Keratinocyte (primary cell): Measurements from ENCODE around the gene MANEAL. TPM values are rescaled to one million over a fixed set of nuclear protein-coding genes. Genes with fewer than 3 reads are reported as not detected.

Experiments used
- DNase-seq: peaks from one replicate; pipeline ENCODE4 v3.0.0-alpha.2; 2011; ENCODE audit warnings: low read depth, missing footprints, low spot score
- FAIRE-seq: peaks from 2 replicates; lab custom pipeline; 2011; peaks lifted over from hg19 to GRCh38; lab: Jason Lieb, UNC
- H2AFZ ChIP-seq: 2 replicates; pipeline ENCODE4 v1.6.0; 2012; ENCODE audit warnings: low read length, control low read depth, inconsistent platforms; ENCODE audit not compliant: control insufficient read depth
- H3K27ac ChIP-seq: 2 replicates; pipeline ENCODE4 v1.5.1; 2011; ENCODE audit warnings: low read length; ENCODE audit not compliant: control insufficient read depth, insufficient read depth
- H3K27me3 ChIP-seq: 3 replicates; pipeline ENCODE4 v1.6.0; 2011; ENCODE audit warnings: low read length; ENCODE audit not compliant: control insufficient read depth, insufficient read depth; ENCODE audit errors: extremely low read depth
- H3K36me3 ChIP-seq, 2 experiments: 2 replicates in 1 of 2; 3 replicates in 1 of 2; pipeline ENCODE4 v1.5.1; 2011; ENCODE audit warnings: low read length in 2 of 2, mild to moderate bottlenecking in 1 of 2; ENCODE audit not compliant: control insufficient read depth in 2 of 2, insufficient read depth in 2 of 2; ENCODE audit errors: extremely low read depth in 1 of 2
- H3K4me1 ChIP-seq: 3 replicates; pipeline ENCODE4 v1.5.1; 2011; ENCODE audit warnings: low read length; ENCODE audit not compliant: control insufficient read depth, insufficient read depth; ENCODE audit errors: extremely low read depth
- H3K4me2 ChIP-seq: 3 replicates; pipeline ENCODE4 v1.6.0; 2011; ENCODE audit warnings: low read depth, low read length; ENCODE audit not compliant: control insufficient read depth, insufficient read depth; ENCODE audit errors: extremely low read depth
- H3K4me3 ChIP-seq, 3 experiments: fragments of 200-600 bp in 1 of 3; sonication (generic) in 1 of 3; 2 replicates in 2 of 3; 3 replicates in 1 of 3; pipeline ENCODE4 v1.5.1; 2011 to 2016; ENCODE audit warnings: low read length in 3 of 3, mild to moderate bottlenecking in 3 of 3, control low read depth in 2 of 3, inconsistent platforms in 1 of 3, low read depth in 1 of 3, mixed read lengths in 1 of 3, mixed run types in 1 of 3, moderate library complexity in 1 of 3; ENCODE audit not compliant: control insufficient read depth in 2 of 3, insufficient read depth in 2 of 3; ENCODE audit errors: extremely low read depth in 1 of 3
- H3K79me2 ChIP-seq: 2 replicates; pipeline ENCODE4 v1.6.0; 2012; ENCODE audit warnings: low read length; ENCODE audit not compliant: control insufficient read depth, insufficient read depth
- H3K9ac ChIP-seq: 3 replicates; pipeline ENCODE4 v1.6.0; 2011; ENCODE audit warnings: low read length; ENCODE audit not compliant: control insufficient read depth, insufficient read depth; ENCODE audit errors: extremely low read depth
- H3K9me1 ChIP-seq: 3 replicates; pipeline ENCODE4 v1.6.0; 2011; ENCODE audit warnings: low read length; ENCODE audit not compliant: control insufficient read depth, insufficient read depth; ENCODE audit errors: extremely low read depth
- H3K9me3 ChIP-seq: 2 replicates; pipeline ENCODE4 v1.5.1; 2012; ENCODE audit warnings: low read depth, low read length; ENCODE audit not compliant: control insufficient read depth
- H4K20me1 ChIP-seq: 3 replicates; pipeline ENCODE4 v1.6.0; 2011; ENCODE audit warnings: low read length; ENCODE audit not compliant: control insufficient read depth, insufficient read depth; ENCODE audit errors: extremely low read depth
- EZH2 ChIP-seq: IDR thresholded peaks from one replicate; pipeline ENCODE4 v1.6.1; 2012; ENCODE audit warnings: inconsistent platforms, mild to moderate bottlenecking, low read length, moderate library complexity
- dilution Hi-C: fragments of 300-500 bp; cut with MboI; formaldehyde crosslinking; loops from one replicate; pipeline ENCODE4 v1.7.0; 2020; ENCODE audit warnings: low sequenced_read_pairs; ENCODE audit not compliant: extremely low pct_ligation_motif_present
- polyA plus RNA-seq, 5 experiments: library from polyadenylated mRNA; depleted of rRNA in 3 of 5; stranded (reverse) in 3 of 5; stranded (forward) in 1 of 5; unstranded in 1 of 5; fragments of >200 nt; gene quantifications; 1 replicate in 1 of 5; 2 replicates in 3 of 5; 3 replicates in 1 of 5; pipeline versions ENCODE4 v1.2.1 to v1.2.3, GENCODE V29; 2011 to 2012; ENCODE audit warnings: missing spikeins in 2 of 5, low read depth in 1 of 5, low replicate concordance in 1 of 5
- TF ChIP-seq, protein P1 (sequence below), 3 experiments: IDR thresholded peaks in 1 of 3; conservative IDR thresholded peaks in 1 of 3; optimal IDR thresholded peaks in 1 of 3; 2 replicates in 2 of 3; 3 replicates in 1 of 3; pipeline versions ENCODE3 to v1.5.1; 2011; ENCODE audit warnings: low read length in 3 of 3, mild to moderate bottlenecking in 3 of 3, moderate library complexity in 2 of 3, control low read depth in 1 of 3, inconsistent platforms in 1 of 3; ENCODE audit not compliant: insufficient read depth in 2 of 3; ENCODE audit errors: extremely low read depth in 1 of 3

MANEAL gene
- polyA plus RNA-seq, 1 donor (not counting 4 experiments of a cell fraction or from before 2014, with no cell fraction given), result 0.37 TPM

DNA sequence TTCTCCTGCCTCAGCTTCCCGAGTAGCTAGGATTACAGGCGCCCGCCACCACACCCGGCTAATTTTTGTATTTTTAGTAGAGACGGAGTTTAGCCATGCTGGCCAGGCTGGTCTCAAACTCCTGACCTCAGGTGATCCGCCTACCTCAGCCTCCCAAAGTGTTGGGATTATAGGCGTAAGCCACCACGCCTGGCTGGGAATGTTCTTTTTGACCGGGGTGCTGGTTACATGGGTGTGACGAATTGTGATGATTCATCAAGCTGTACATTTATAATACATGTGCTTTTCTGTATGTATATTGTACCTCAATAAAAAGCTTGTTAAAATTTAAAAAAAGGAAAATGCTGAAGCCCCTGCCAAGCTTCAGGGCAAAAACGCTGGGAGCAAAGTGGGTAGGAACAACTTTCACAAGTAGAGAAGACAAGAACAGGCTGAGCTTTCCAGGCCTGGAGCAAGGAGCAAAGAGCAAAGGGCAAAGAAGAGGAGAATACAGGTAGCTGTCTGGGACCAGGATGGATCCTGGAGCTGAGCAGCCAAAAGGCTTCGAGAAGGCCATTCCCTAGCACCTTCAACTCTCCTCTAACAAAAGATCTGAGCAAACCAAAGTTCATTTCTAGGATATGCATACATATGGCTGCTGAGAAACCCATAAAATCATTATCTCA lies 34.9 kb downstream of the MANEAL start:
- no peak for TF ChIP-seq EZH2
- TF ChIP-seq, protein P1, sequence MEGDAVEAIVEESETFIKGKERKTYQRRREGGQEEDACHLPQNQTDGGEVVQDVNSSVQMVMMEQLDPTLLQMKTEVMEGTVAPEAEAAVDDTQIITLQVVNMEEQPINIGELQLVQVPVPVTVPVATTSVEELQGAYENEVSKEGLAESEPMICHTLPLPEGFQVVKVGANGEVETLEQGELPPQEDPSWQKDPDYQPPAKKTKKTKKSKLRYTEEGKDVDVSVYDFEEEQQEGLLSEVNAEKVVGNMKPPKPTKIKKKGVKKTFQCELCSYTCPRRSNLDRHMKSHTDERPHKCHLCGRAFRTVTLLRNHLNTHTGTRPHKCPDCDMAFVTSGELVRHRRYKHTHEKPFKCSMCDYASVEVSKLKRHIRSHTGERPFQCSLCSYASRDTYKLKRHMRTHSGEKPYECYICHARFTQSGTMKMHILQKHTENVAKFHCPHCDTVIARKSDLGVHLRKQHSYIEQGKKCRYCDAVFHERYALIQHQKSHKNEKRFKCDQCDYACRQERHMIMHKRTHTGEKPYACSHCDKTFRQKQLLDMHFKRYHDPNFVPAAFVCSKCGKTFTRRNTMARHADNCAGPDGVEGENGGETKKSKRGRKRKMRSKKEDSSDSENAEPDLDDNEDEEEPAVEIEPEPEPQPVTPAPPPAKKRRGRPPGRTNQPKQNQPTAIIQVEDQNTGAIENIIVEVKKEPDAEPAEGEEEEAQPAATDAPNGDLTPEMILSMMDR (optimal IDR thresholded peaks at IDR 0.05 in 1 of 3, IDR thresholded peaks at IDR 0.05 in 1 of 3, conservative IDR thresholded peaks at IDR 0.05 in 1 of 3; ENCODE audit: extremely low read depth in 1 of 3, insufficient read depth in 2 of 3, low read length in 3 of 3), result no peak
- FAIRE-seq, result no peak
- Histone ChIP-seq H3K79me2 (no peaks in the 10 kb centered on the region), H3K4me3 (no peak overlapping the region), H3K9me1 (peaks cover 2% of the 10 kb centered on the region), H3K4me2 (no peak overlapping the region), H3K4me1 (peaks cover 5% of the 10 kb centered on the region), H2AFZ (no peak overlapping the region), H3K9me3 (no peaks in the 10 kb centered on the region), H3K9ac (no peak overlapping the region), H3K27me3 (no peaks in the 10 kb centered on the region), H3K36me3 (peaks cover 20 to 25% of the 10 kb centered on the region in 2 experiments), H4K20me1 (no peaks in the 10 kb centered on the region), H3K27ac (peak overlapping the region; percentile 69)
- dilution Hi-C loops, result no loop called here
- no peak for DNase-seq

DNA sequence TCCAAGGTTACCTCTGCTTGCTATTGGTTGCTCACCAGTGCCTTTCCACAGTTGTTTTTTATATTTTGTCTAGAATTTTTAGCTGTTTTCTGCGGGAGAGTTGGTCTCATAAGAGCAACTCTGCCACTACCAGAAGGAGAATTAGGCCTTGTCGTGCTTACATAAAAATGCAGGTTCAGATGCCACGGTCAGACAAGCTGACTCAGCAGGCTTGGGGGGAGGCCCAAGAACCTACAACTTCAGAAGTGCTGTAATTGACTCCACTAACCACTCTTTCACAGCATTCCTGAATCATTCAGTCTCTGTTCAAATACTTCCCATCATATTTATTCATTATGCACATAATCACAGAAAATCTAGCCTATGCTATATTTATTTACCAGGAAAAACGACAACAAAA lies 37.5 kb downstream of the MANEAL start:
- no peaks in the 10 kb centered on the region for H3K27me3 ChIP-seq
- H4K20me1 ChIP-seq, result no peaks in the 10 kb centered on the region
- no peak overlapping the region for H3K4me2 ChIP-seq
- TF ChIP-seq, protein P1 (optimal IDR thresholded peaks at IDR 0.05 in 1 of 3, IDR thresholded peaks at IDR 0.05 in 1 of 3, conservative IDR thresholded peaks at IDR 0.05 in 1 of 3; ENCODE audit: extremely low read depth in 1 of 3, insufficient read depth in 2 of 3, low read length in 3 of 3), result no peak
- TF ChIP-seq EZH2, result no peak
- H3K27ac ChIP-seq, result no peak overlapping the region
- H3K4me1 ChIP-seq, result peaks cover 8% of the 10 kb centered on the region
- no peak overlapping the region for H3K9ac ChIP-seq
- no peak overlapping the region for H2AFZ ChIP-seq
- peaks cover 17 to 35% of the 10 kb centered on the region in 2 experiments for H3K36me3 ChIP-seq
- peaks cover 2% of the 10 kb centered on the region for H3K9me1 ChIP-seq
- H3K9me3 ChIP-seq, result no peaks in the 10 kb centered on the region
- dilution Hi-C loops, result no loop called here
- FAIRE-seq (no peak), DNase-seq (no peak)
- H3K79me2 ChIP-seq, result no peaks in the 10 kb centered on the region
- H3K4me3 ChIP-seq, result no peak overlapping the region
